ENCODE results near the gene GMNC.

DNA sequence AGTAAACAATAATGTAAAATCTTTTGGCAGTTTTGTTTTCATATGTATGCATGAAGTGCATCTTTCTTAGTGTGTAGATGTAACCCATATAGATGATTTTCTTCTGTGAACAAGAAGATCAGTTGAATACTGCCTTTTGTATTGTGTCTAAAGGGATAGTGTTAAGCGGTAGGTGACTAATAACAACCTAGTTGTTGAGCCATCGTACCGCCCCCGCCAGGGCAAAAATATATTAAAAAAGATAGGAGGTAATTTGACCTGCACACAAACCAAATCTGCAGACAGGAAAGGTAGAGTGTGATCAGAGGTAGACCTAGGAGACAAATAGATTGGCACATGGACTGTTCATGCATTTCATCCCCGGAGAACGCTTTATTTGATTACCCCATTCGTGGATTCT is 3.3 kb upstream of the GMNC start:
- TF ChIP-seq ZNF773 (CRISPR knock-in tag; IDR thresholded peaks at IDR 0.05; ENCODE audit: borderline replicate concordance): no peak
- TF ChIP-seq JUNB (CRISPR knock-in tag; IDR thresholded peaks at IDR 0.05; ENCODE audit: borderline replicate concordance): no peak
- TF ChIP-seq, protein P1, sequence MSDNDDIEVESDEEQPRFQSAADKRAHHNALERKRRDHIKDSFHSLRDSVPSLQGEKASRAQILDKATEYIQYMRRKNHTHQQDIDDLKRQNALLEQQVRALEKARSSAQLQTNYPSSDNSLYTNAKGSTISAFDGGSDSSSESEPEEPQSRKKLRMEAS (IDR thresholded peaks at IDR 0.05): no peak
- no peak for TF ChIP-seq MXD3 (CRISPR knock-in tag; IDR thresholded peaks at IDR 0.05)
- TF ChIP-seq MTF2 (CRISPR knock-in tag; IDR thresholded peaks at IDR 0.05; ENCODE audit: borderline replicate concordance): no peak
- TF ChIP-seq NCOA1 (CRISPR knock-in tag; IDR thresholded peaks at IDR 0.05): no peak

Data from HepG2 (cell line).